ENCODE data around the gene SMIM20.

SMIM20 gene

DNA sequence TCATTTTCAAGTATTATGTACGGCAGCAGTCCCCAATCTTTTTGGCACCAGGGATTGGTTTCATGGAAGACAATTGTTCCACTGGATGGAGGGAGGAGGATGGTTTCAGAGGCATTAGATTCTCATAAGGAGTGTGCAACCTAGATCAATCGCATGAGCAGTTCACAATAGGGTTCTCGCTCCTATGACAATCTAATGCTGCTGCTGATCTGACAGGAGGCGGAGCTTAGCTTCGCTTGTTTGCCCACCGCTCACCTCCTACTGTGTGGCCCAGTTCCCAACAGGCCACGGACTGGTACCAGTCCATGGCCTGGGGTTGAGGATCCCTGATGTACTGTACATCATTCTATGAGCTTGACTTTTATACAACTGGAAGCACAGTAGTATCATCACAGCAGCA is 48.4 kb downstream of the SMIM20 start:
- no peak for DNase-seq

DNA sequence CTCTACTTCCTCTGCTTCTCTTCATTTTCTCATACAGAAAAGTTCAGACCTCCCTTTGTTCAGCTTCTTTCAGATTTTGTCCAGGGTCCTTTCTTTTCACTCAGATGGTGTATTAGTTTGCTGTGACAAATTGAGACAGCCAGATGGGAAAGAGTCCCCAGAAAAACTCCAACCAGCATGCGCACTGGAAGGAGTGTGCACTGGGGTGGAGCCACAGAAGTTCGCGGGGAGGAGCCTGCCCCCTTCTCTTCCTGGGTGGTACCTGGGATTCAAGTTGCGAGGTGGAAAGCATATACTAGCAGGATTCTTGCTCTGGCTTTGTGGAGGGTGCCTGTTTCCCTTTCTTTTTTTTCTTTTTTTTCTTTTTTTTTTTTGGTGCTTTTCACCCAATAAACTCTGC is 51.6 kb downstream of the SMIM20 start:
- DNase-seq = no peak

DNA sequence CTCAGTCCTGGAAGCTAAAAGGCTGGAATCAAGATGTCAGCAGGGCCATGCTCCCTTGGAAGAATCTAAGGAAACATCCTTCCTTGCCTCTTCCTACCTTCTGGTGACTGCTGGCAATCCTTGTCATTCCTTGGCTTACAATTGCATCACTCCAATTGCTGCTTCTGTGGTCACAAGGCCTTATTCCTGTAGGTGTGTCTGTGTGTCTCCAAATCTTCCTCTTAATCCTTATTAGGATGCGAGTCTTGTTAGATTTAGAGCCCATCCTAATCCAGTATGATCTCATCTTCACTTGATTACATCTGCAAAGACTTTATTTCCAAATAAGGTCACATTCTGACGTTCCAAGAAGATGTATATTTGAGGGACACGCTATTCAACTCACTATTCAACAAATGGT is 52.2 kb downstream of the SMIM20 start:
- no peak for DNase-seq

DNA sequence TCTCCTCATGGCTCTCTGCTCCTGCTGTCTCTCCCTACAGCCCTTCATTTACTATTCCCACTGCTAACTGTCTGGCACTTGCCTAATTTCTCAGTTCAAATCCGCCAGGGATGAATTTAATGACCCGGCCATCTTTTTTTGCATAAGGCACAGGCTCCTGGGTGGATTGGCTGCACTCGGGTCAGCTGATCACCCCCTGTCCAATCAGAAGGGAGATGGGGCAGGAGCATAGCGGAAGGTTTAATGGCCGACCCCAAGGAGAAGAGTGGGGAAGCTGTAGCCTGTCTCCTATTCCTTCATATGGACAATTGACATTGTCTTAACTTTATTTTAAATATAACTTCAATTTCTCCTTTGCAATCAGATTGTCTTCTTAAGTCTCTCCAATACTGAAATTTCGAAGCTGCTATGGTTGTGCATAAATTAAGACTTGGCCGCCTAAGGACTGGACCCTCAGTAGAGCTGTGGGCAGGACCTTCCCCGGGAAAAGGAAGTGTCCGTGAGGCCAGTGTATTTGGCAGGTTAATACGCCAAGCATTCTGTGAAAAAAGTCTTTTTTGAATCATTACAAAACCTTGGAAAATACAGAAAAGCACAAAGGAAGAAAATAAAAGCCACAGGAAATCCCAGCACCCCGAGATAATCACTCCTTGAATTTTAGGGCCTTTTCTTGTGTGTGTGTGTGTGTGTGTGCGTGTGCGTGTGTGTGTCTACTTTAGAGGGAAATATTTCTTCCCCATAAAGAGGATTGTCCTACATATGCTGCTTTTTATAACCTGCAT is 55.5 kb downstream of the SMIM20 start:
- no peak for DNase-seq

DNA sequence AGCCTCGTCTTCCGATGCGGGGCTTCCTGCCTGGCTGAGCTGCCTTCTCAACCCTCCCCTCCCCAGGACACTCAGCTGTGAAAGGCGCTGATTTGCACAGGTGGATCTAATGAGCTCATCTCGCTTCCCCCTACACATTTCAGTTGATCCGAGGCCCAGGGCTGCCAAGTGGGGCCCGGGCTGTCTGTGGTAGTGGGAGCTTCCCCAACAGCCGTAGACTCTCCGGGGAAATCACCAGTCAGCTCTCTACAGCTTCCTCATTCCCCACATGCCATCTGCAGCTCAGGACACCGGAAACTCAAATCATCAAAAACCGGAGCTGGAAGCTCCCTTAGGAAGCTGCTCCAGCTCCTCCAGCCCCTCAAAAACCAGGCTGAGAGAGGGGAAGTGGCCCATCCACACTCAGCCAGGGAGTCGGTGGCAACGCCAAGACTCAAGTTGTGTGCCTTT is 56.2 kb downstream of the SMIM20 start:
- DNase-seq = no peak

DNA sequence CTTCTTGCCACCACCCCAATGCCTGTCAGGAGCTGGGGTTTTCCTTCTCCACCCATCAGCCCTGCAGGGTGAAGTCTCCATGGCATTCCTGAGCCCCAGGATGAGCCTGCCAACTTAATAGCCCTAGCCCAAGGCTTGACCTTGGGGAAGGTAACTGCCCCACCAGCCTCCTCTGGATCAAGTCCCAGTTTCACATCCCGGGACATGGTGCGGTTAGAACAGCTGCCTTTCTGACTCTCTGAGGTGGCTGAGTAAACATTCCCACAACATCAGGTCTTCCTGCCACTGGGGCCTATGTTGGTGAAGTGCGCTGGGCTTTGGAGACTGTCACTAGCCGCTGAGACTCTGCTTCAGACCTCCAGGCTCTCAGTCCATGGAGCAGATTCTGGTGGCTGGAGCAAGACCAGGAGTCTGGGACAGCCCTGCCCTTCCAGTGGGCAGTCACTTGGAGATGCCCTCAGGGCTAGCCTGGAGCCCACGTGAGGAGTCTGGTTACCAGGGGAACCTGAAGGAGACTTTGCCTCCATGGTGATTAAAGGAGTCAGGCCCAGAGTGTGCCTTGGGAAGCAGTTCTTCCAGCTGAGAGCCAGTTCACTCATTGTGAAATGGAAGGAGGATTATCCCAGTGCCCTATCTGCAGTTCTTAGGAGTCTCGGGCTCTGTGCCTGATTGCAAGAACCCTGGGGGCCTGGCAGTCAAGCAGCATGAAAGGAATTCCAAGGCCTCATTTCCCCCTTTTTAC is 56.8 kb downstream of the SMIM20 start:
- DNase-seq = no peak

DNA sequence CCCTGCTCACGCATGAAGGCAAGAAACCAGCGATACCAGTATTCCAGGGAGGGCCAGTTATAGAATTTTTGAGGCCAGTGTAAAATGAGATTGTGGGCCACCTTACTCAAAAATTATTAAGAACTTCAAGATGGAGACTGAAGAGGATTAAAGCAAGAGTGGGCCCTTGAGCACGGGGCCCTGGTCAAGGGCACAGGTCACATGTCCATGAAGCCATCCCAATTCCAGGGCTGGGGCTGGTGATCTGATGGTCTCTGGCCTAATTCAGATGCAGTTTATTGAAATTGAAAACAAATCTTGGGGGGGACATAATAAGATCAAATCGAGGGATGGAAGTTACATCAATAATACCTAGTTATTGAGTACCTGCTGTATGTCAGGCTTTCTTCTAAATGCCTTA is 58.3 kb downstream of the SMIM20 start:
- DNase-seq = no peak

DNA sequence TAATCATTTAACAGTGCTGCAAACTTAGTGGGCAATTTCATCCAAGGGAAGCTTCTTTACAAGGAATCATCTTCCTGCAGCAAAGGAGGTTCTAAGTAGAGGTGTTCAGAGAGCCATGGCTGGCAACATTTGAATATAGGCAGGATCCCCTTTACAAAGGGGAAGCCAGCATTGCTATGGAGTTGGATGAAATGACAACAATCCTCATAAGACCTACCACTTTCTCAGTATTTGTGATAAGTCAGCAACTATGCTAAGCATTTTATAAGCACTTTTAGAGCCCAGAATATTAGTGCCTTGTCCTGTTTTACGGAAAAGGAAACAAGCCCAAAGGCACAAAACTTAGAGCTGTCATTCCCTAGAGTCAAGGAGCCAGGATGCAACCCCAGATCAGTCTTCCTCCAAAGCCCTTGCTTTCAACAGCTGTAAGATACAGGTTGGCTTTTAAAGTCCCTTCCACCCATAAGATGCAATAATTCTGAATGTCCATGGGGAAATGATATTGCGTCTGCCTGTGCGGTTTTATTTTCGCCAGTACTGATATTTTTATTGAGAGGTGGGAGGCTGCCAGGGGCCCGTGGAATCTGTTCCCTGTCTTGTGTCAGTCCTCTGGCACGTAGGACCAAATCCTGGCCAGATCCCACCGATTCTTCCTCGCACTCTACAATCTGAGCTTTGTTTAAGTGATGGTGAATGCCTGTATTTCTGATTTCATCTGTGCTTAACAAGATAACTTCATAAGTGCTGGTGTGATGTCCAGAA is 59.1 kb downstream of the SMIM20 start:
- DNase-seq = no peak

DNA sequence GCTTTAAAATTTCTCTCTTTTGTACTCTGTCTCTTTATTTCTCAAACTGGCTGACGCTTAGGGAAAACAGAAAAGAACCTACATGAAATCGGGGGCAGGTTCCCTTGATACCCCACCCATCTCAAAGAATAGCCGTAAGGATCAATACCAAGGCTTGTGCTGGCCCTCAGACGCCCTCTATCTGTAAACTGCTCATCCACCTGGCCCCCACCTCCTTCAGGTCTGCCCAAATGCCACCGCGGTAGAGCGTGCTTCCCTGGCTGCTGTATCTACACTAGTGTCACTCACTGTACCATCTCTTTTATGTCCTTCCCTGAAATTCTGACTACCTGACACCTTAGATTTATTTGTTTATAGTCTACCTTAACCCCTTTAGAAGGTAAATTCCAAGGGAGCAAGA is 62.8 kb downstream of the SMIM20 start:
- no peak for DNase-seq

DNA sequence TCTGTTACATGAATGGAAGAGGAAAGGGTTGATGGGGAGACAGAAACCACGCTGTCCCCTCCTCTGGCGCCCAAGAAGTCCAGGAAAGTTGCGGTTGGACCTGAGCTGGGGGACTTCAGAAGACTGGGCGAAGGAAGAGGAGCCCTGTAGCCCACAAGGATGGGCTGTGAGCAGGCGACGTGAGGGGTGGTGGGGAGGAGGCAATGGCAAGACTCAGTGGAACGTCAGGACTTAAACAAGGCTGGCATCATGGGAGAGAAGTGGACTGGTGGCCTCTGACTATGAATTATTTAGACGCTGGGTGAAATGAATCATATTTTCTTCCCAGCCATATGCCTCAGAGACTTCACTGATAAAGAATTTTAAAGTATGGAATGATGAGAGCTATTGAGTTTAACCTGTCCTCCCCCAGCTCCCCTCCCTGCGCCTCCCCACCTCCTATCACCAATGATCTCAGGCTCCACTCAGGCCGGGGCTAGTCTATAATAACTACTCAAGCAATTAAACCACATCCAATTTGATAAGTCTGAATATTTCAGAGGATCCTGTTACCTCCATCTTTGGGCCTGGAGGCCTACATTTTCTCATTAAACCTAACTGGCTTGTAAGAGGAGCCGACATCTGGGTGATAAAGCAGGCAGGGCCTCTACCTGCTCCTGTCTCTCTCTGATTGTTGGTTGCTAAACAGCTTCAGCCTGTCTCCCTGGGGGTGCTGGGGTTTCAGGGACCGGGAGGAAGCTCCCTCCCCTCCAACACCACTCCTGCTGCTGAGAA is 63.6 kb downstream of the SMIM20 start:
- no peak for DNase-seq

DNA sequence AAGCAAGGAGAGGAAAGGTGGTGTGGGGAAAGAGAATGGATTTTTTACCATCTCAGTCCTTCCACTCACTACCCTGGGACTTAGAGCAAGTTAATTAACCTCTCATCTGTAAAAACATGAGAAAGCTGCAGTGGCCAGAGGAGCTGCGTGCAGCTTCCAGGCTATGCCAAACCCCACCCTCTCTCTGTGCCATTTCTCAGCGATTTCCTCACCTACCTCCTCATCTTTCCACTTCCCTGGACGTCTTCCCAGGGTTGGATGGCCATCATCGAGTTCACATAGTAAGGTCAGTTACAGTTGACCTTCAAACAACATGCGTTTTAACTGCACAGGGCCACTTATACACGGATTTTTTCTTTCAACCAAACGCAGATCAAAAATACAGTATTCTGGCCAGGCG is 64.3 kb downstream of the SMIM20 start:
- no peak for DNase-seq
